Measurements from ENCODE around the gene P2RY12. TPM values are rescaled to one million over a fixed set of nuclear protein-coding genes. Genes with fewer than 3 reads are reported as not detected.

Gene P2RY12
- total and polyA plus RNA-seq, 10 of the 15 experiments (the other 5 are each of a cell fraction or from before 2014, with no cell fraction given): 0.27 to 1.0 (median 0.66) TPM; not detected in 2

DNA sequence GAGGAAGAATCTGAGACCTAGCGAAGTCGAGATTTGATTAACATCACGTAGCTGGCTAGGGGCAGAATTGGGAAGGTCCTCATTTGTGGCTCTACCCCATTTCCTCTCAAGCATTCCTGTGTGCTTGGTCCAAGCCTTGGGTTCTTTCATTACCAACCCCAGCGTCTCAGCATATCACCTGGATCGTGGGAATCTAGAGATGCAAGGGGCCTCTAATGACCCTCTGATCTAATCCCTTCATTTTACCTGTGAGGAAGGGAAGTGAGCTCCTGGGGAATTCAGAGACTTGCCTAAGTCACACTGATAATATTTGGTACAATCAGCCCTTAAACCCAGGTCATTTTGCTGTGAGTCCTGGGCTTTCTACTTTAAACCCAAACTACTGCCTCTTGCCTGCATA is 70.0 kb downstream of the P2RY12 start (continued):
- TF ChIP-seq, protein P1, sequence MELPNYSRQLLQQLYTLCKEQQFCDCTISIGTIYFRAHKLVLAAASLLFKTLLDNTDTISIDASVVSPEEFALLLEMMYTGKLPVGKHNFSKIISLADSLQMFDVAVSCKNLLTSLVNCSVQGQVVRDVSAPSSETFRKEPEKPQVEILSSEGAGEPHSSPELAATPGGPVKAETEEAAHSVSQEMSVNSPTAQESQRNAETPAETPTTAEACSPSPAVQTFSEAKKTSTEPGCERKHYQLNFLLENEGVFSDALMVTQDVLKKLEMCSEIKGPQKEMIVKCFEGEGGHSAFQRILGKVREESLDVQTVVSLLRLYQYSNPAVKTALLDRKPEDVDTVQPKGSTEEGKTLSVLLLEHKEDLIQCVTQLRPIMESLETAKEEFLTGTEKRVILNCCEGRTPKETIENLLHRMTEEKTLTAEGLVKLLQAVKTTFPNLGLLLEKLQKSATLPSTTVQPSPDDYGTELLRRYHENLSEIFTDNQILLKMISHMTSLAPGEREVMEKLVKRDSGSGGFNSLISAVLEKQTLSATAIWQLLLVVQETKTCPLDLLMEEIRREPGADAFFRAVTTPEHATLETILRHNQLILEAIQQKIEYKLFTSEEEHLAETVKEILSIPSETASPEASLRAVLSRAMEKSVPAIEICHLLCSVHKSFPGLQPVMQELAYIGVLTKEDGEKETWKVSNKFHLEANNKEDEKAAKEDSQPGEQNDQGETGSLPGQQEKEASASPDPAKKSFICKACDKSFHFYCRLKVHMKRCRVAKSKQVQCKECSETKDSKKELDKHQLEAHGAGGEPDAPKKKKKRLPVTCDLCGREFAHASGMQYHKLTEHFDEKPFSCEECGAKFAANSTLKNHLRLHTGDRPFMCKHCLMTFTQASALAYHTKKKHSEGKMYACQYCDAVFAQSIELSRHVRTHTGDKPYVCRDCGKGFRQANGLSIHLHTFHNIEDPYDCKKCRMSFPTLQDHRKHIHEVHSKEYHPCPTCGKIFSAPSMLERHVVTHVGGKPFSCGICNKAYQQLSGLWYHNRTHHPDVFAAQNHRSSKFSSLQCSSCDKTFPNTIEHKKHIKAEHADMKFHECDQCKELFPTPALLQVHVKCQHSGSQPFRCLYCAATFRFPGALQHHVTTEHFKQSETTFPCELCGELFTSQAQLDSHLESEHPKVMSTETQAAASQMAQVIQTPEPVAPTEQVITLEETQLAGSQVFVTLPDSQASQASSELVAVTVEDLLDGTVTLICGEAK (IDR thresholded peaks at IDR 0.05; ENCODE audit: borderline replicate concordance): no peak
- no peak for TF ChIP-seq NBN (IDR thresholded peaks at IDR 0.05)
- TF ChIP-seq SUZ12 (IDR thresholded peaks at IDR 0.05; ENCODE audit: unreplicated experiment): no peak
- TF ChIP-seq CBFB (IDR thresholded peaks at IDR 0.05; ENCODE audit: low read depth): no peak
- TF ChIP-seq, protein P2, sequence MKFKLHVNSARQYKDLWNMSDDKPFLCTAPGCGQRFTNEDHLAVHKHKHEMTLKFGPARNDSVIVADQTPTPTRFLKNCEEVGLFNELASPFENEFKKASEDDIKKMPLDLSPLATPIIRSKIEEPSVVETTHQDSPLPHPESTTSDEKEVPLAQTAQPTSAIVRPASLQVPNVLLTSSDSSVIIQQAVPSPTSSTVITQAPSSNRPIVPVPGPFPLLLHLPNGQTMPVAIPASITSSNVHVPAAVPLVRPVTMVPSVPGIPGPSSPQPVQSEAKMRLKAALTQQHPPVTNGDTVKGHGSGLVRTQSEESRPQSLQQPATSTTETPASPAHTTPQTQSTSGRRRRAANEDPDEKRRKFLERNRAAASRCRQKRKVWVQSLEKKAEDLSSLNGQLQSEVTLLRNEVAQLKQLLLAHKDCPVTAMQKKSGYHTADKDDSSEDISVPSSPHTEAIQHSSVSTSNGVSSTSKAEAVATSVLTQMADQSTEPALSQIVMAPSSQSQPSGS (IDR thresholded peaks at IDR 0.05; ENCODE audit: low read length): no peak
- TF ChIP-seq HDGF (IDR thresholded peaks at IDR 0.05): no peak
- TF ChIP-seq, protein P3, sequence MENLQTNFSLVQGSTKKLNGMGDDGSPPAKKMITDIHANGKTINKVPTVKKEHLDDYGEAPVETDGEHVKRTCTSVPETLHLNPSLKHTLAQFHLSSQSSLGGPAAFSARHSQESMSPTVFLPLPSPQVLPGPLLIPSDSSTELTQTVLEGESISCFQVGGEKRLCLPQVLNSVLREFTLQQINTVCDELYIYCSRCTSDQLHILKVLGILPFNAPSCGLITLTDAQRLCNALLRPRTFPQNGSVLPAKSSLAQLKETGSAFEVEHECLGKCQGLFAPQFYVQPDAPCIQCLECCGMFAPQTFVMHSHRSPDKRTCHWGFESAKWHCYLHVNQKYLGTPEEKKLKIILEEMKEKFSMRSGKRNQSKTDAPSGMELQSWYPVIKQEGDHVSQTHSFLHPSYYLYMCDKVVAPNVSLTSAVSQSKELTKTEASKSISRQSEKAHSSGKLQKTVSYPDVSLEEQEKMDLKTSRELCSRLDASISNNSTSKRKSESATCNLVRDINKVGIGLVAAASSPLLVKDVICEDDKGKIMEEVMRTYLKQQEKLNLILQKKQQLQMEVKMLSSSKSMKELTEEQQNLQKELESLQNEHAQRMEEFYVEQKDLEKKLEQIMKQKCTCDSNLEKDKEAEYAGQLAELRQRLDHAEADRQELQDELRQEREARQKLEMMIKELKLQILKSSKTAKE (IDR thresholded peaks at IDR 0.05; ENCODE audit: low read depth, poor library complexity, severe bottlenecking): no peak
- no peak for TF ChIP-seq CBX3 (IDR thresholded peaks at IDR 0.05; ENCODE audit: borderline replicate concordance, low read depth)
- TF ChIP-seq STAT3 (IDR thresholded peaks at IDR 0.05; ENCODE audit: low read depth, low read length): no peak
- TF ChIP-seq, protein P4, sequence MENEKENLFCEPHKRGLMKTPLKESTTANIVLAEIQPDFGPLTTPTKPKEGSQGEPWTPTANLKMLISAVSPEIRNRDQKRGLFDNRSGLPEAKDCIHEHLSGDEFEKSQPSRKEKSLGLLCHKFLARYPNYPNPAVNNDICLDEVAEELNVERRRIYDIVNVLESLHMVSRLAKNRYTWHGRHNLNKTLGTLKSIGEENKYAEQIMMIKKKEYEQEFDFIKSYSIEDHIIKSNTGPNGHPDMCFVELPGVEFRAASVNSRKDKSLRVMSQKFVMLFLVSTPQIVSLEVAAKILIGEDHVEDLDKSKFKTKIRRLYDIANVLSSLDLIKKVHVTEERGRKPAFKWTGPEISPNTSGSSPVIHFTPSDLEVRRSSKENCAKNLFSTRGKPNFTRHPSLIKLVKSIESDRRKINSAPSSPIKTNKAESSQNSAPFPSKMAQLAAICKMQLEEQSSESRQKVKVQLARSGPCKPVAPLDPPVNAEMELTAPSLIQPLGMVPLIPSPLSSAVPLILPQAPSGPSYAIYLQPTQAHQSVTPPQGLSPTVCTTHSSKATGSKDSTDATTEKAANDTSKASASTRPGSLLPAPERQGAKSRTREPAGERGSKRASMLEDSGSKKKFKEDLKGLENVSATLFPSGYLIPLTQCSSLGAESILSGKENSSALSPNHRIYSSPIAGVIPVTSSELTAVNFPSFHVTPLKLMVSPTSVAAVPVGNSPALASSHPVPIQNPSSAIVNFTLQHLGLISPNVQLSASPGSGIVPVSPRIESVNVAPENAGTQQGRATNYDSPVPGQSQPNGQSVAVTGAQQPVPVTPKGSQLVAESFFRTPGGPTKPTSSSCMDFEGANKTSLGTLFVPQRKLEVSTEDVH (IDR thresholded peaks at IDR 0.05; ENCODE audit: low read depth, partially characterized antibody): no peak
